ENCODE results near the gene PCK1. TPM values are rescaled to one million over a fixed set of nuclear protein-coding genes. Genes with fewer than 3 reads are reported as not detected.

PCK1 gene
- total RNA-seq, 1 donor from 2014 or later = not detected

- no peak overlapping the region for H3K27ac Mint-ChIP-seq
- no peak overlapping the region for H3K4me3 Mint-ChIP-seq
- intact Hi-C loops (cut with micrococcal nuclease) = no loop called here
- no peaks in the 10 kb centered on the region for H3K4me1 Mint-ChIP-seq
- ChIA-PET CTCF (no interaction called here), POLR2A (no interaction called here)
- DNase-seq (no peak), ATAC-seq (ENCODE audit: low read depth) (no peak)
- no peaks in the 10 kb centered on the region for H3K9me3 Mint-ChIP-seq
- TF ChIP-seq CTCF (IDR thresholded peaks at IDR 0.05) = no peak
- no peaks in the 10 kb centered on the region for H3K36me3 Mint-ChIP-seq (ENCODE audit: low read depth)
- peaks cover 3% of the 10 kb centered on the region for H3K27me3 Mint-ChIP-seq
Measured at GRCh38 chr20:57517904-57518303, 43.0 kb upstream of the PCK1 start.

- no peak overlapping the region for H3K27ac Mint-ChIP-seq
- no peak for DNase-seq
- no peaks in the 10 kb centered on the region for H3K9me3 Mint-ChIP-seq
- H3K4me3 Mint-ChIP-seq = no peak overlapping the region
- TF ChIP-seq CTCF (IDR thresholded peaks at IDR 0.05) = no peak
- H3K27me3 Mint-ChIP-seq = peaks cover 2% of the 10 kb centered on the region
- H3K4me1 Mint-ChIP-seq = no peaks in the 10 kb centered on the region
- intact Hi-C loops (cut with micrococcal nuclease) = no loop called here
- POLR2A ChIA-PET = no interaction called here
- no peak for ATAC-seq (ENCODE audit: low read depth)
- CTCF ChIA-PET = interaction anchor here (0.7 kb wide), 1 partner anchor 565 kb away, joined by 3 read pairs; no protein-coding TSS in a partner anchor
- no peaks in the 10 kb centered on the region for H3K36me3 Mint-ChIP-seq (ENCODE audit: low read depth)
Measured at GRCh38 chr20:57522380-57523140, 38.4 kb upstream of the PCK1 start.

- peaks cover 2% of the 10 kb centered on the region for H3K27me3 Mint-ChIP-seq
- POLR2A ChIA-PET = interaction anchor here (0.6 kb wide), 1 partner anchor 657 kb away, joined by 10 read pairs; no protein-coding TSS in a partner anchor
- intact Hi-C loops (cut with micrococcal nuclease) = no loop called here
- no peak overlapping the region for H3K4me3 Mint-ChIP-seq
- no peaks in the 10 kb centered on the region for H3K36me3 Mint-ChIP-seq (ENCODE audit: low read depth)
- no peaks in the 10 kb centered on the region for H3K9me3 Mint-ChIP-seq
- no peak for DNase-seq
- CTCF ChIA-PET = no interaction called here
- no peak for TF ChIP-seq CTCF (IDR thresholded peaks at IDR 0.05)
- no peak for ATAC-seq (ENCODE audit: low read depth)
- no peaks in the 10 kb centered on the region for H3K4me1 Mint-ChIP-seq
- no peak overlapping the region for H3K27ac Mint-ChIP-seq
Measured at GRCh38 chr20:57523782-57524181, 37.1 kb upstream of the PCK1 start.

GRCh38 chr20:57524511-57525176 is 36.3 kb upstream of the PCK1 start, which contains the start of gene CTCFL:
CTCFL (minus strand) TSS chr20:57525140; CDS start chr20:57524205, 935 bp downstream.
- intact Hi-C loops (cut with micrococcal nuclease) = no loop called here
- TF ChIP-seq CTCF (IDR thresholded peaks at IDR 0.05) = no peak
- Mint-ChIP-seq H3K4me3 (no peak within 1 kb of the TSS), H3K27ac (no peak within 1 kb of the TSS), H3K36me3 (ENCODE audit: low read depth) (no peaks in the 10 kb centered on the region), H3K27me3 (peaks cover 2% of the 10 kb centered on the region), H3K4me1 (no peaks in the 10 kb centered on the region), H3K9me3 (no peaks in the 10 kb centered on the region)
- POLR2A ChIA-PET = no interaction called here
- CTCF ChIA-PET = no interaction called here
- ATAC-seq (ENCODE audit: low read depth) (no peak), DNase-seq (no peak)

- Mint-ChIP-seq H3K36me3 (ENCODE audit: low read depth) (no peaks in the 10 kb centered on the region), H3K27ac (no peak overlapping the region), H3K27me3 (peaks cover 2% of the 10 kb centered on the region), H3K9me3 (no peaks in the 10 kb centered on the region), H3K4me3 (no peak overlapping the region), H3K4me1 (no peaks in the 10 kb centered on the region)
- intact Hi-C loops (cut with micrococcal nuclease) = no loop called here
- ChIA-PET CTCF (no interaction called here), POLR2A (no interaction called here)
- ATAC-seq (ENCODE audit: low read depth) (no peak), DNase-seq (no peak)
- TF ChIP-seq CTCF (IDR thresholded peaks at IDR 0.05) = no peak
Measured at GRCh38 chr20:57525328-57526086, 35.4 kb upstream of the PCK1 start.

Data from activated B cell treated with CpG ODN at 0.5 μM for 24 hours (primary cell).